GM12874 (cell line): ENCODE data around the gene LGSN.
A peak's percentile ranks its signal among the peaks of the same experiment; 100 is the strongest.

Experiments
- TF ChIP-seq, protein P1 (sequence below): IDR thresholded peaks from 2 replicates; pipeline ENCODE4 v1.5.1; 2011; ENCODE audit warnings: low read depth, mild to moderate bottlenecking, control low read depth, low read length, moderate library complexity; ENCODE audit not compliant: insufficient read depth

Gene LGSN, protein sequence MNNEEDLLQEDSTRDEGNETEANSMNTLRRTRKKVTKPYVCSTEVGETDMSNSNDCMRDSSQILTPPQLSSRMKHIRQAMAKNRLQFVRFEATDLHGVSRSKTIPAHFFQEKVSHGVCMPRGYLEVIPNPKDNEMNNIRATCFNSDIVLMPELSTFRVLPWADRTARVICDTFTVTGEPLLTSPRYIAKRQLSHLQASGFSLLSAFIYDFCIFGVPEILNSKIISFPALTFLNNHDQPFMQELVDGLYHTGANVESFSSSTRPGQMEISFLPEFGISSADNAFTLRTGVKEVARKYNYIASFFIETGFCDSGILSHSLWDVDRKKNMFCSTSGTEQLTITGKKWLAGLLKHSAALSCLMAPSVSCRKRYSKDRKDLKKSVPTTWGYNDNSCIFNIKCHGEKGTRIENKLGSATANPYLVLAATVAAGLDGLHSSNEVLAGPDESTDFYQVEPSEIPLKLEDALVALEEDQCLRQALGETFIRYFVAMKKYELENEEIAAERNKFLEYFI

DNA sequence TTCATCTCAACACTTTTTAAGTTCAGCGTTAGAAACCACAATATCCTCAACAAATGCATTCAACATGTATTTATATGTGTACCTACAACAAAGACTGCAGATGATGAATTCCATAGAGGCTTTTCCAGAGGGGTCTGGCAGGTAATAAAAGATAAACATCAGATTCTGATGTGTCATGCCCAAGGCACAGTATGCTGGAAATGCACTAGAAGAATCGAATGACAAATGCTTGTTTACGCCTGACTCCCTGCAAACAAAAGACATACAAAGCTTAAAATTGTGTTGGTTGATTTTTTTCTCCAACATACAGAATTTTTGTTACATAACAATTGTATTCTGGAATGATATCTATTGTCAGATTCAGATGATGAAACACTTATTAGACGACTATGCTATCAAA lies at the start of gene LGSN:
LGSN (minus strand) TSS at position 45 of the 400 bp plus-strand sequence; CDS start at position 5, 40 bp downstream.
- TF ChIP-seq, protein P1, sequence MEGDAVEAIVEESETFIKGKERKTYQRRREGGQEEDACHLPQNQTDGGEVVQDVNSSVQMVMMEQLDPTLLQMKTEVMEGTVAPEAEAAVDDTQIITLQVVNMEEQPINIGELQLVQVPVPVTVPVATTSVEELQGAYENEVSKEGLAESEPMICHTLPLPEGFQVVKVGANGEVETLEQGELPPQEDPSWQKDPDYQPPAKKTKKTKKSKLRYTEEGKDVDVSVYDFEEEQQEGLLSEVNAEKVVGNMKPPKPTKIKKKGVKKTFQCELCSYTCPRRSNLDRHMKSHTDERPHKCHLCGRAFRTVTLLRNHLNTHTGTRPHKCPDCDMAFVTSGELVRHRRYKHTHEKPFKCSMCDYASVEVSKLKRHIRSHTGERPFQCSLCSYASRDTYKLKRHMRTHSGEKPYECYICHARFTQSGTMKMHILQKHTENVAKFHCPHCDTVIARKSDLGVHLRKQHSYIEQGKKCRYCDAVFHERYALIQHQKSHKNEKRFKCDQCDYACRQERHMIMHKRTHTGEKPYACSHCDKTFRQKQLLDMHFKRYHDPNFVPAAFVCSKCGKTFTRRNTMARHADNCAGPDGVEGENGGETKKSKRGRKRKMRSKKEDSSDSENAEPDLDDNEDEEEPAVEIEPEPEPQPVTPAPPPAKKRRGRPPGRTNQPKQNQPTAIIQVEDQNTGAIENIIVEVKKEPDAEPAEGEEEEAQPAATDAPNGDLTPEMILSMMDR: no peak

DNA sequence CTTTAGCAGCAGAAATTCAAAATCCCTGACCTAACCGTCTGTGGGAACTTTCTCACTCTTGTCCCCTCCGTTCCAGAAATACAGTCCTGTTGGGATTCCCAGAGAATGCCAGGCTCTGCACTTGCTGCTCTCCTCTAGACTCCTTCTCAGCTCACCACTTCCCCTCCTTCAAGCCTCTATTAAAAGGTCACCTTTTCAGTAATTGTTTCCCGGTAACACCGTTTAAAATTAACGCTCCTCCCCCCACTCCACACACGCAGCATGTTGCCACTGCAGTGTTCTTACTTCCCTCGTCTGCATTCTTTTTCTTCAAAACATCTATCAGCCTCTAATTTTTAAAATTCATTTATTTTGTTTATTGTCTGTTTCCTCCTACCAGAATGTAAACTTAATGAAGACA lies 48.6 kb upstream of the LGSN start:
- TF ChIP-seq, protein P1: no peak

DNA sequence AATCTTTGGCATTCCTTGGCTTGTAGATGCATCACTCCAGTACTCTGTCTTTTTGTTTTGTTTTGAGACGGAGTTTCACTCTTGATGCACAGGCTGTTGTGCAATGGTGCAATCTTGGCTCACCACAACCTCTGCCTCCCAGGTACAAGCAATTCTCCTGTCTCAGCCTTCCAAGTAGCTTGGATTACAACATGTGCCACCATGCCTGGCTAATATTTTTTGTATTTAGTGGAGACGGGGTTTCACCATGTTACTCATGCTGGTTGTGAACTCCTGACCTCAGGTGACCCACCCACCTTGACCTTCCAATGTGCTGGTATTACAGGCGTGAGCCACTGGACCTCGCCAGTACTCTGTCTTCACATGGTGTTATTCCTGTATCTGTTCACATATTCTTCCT lies 35.8 kb upstream of the LGSN start:
- TF ChIP-seq, protein P1: no peak

DNA sequence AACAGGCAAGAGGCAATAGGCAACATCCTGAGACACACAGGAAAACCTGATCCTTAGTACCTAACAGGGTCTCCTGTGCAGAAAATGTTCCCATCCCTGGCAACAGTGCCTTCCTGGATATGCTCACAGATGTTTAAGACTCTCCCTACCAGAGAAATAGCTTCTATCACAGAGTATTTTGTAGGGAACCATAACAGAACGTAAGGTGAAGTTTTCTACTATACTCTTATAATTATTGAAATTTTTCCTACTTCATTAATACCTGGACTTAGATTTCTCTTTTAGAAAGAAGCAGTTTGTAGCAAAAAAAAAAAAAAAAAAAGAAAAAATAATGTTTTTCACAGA lies 33.5 kb upstream of the LGSN start:
- TF ChIP-seq, protein P1: no peak

DNA sequence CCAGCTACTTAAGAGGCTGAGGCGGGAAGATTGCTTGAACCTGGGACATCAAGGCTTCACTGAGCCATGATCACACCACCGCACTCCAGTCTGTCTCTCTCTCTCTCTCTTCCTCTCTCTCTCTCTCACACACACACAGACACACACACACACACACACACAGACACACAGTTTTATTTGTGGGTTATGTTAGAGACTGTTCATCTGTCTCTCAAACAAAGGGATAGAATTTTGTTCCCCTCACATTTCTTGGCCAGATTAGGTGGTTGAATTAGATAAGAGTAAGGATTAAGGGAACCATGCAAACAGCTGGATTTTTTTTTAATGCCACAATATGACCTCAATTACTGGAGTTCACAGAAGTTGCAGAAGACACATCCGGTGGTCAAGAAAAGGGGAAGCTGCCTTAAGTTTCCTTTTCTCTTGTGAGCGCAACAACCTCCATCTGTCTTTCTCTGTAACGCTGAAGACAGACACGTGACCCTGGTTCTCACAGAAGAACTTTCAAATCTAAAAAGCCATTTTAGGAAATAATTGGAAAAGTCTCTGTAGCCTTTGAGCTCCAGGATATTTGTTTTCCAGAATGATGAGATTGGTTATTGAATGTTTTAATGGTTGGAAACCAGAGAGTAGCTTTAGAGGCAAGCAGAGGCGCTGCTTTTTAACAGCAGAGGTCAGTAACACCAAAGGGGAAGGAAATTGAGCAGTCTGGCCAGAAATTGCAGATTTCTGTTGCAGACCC lies 32.9 kb upstream of the LGSN start:
- TF ChIP-seq, protein P1: peak; percentile 67

DNA sequence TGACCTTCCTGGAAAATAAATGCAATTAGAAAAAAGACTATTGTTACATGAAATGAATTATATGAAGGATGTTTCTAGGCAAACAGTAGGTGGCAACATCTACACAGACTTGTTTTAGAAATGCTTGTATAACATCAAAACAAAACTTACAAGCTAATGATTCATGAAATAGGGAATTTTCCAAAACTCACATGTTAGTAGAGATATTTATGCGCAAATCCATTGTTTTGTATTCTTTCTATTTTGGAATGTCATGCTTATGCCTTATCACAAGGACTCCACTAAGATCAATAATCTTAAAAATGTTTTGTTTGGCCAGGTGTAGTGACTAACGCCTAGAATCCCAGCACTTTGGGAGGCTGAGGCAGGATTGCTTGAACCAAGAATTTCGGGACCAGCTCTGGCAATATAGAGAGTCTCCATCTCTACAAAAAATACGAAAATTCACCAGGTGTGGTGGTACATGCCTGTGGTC lies 32.3 kb upstream of the LGSN start:
- TF ChIP-seq, protein P1: 0 out of 2 replicates have a peak, but pooled peaks have one; percentile 13

DNA sequence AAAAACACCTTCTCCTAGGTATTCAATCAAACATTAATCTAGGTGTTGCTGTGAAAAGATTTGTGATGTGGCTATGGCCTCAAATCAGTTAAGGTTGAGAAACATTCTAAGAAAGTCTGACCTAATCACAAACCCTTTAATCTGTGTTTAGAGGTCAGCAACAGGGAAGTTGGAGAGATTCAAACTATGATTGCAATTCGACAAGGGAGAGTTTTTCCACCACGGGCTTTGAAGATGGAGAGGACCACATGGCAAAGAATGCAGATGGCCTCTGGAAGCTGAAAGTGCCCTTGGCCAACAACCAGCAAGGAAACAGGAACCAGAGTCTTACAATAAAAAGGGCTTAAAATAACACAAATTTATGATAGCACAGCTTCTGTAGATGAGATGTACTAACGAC lies 29.6 kb upstream of the LGSN start:
- TF ChIP-seq, protein P1: no peak
